ENCODE measurements around the gene UBN2.

Gene UBN2

DNA sequence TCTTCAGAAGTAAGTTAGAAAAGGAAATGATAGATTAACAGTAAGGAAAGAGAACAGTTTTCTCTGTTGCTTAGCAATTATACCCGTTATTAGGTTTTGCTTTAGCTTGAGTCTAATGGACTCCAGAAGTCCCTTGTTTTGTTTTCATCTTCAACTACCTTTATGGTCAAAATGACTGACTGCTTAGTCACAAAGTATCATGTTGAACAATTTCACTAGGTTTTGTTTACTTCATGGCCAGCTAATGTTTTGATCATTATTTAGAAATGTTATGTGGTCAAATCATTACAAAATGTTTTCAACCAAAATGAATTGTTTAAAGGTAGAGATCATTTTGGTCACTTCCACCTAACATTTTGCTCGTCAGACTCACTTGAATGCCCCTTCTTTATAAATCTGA lies 1.9 kb downstream of the UBN2 start:
- peak; percentile 5 for DNase-seq

DNA sequence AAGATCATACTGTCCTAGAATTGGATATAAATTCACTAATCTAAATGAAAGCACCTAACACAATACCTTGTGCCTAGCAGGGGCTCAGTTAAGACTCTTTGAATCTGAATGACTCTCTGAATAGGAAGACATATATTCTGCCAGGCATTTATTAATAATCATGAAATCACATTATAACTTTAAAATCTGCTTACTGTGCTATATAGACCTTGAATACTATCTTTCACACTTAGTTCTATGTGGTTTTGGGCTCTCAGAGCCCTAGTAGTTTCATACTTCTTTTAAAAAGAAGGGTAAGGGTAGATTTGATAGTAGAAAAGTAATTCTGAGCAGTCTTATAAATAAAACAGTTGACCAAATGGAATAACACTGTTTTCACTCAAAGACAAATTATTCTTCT lies 10.2 kb downstream of the UBN2 start:
- DNase-seq, result no peak

GRCh38 chr7:139242741-139243281 lies 11.8 kb downstream of the UBN2 start:
- no peak for DNase-seq

DNA sequence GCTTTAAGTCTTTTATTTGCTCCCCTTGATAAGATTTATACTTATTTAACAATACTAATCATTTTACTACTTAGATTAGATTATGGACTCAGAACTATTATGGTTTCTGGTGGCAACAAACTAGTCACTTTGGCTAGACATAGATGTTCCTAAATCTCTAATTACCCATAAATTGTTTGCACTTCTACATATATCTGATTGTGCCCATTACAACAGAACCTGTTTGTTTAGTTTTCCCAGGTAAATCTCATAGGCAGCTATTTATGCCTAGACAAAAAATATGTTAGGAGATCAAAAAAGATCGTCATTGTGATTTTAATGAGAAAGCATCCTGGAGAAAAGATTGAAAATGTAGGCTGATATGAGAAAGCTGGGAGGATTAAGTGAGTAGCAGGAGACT lies 14.4 kb downstream of the UBN2 start:
- no peak for DNase-seq

DNA sequence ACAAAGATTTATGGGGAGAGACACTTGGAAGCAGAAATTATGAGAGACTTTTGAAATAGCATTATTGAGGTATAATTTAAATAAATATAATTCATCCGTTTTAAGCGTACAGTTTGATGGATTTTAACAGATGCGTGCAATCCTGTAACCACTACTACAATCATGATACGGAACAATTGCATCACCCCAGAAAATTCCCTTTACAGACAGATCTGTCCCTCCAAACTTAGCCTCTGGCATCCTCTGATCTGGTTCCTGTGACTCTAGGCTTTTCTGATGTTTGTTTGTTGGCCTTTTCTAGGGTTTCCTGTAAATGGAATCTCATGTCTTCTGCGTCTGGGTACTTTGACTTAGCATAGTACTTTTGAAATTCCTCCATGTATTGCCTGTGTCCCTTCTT lies 15.5 kb downstream of the UBN2 start:
- DNase-seq, result no peak

DNA sequence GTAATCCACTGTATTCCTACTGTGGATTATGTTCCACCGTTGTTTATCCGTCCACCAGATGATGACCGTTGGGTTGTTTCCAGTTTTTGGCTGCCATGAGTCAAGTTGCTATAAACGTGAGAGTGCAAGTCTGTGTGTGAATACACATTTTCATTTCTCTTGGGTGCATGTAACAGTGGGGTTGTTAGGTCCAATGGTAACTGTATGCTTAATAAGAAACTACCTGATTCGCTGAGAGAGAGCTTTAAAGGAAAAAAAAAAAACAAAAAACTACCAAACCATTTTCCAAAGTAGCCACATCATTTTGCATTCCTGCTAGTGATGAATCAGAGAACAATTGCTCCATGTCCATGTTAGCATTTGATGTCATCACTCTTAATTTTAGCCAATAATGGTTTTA lies 15.9 kb downstream of the UBN2 start:
- DNase-seq, result no peak

GRCh38 chr7:139249179-139249810 lies 18.3 kb downstream of the UBN2 start:
- DNase-seq, result no peak

DNA sequence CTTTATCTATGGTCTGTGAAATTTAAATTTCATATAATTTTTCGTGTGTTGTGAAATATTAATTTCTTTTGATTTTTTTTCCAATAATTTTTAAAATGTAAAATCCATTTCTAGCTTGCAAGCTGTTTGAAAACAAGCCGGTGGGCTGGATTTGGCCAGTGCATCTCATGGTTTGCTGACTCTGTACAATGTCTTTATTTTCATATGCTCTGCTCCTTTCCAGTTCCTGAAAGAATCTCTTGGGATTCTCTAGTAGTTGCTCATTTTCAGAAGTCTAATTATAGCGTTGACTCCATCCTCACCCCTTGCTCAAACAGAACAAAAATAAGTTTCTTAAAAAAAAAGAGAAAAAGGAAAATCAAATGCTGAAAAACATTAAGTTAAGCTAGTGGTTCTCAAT lies 21.4 kb downstream of the UBN2 start:
- DNase-seq, result no peak

- no peak for DNase-seq
Measured at GRCh38 chr7:139254281-139254680, 23.2 kb downstream of the UBN2 start.

DNA sequence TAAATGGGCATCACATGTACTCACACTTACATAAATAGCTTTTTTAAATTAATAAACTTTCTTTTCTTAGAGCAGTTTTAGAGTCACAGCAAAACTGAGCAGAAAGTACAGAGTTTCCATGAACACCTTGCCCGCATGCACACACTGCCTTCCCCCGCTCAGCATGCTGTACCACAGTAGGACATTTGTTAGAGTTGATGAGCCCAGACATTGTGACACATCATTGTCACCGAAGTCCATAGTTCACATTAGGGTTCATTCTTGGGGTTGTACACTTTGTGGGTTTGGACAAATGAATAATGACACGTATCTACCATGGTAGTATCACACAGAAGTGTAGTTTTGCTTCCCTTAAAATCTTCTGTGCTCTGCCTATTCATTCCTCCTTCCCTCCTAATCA lies 23.7 kb downstream of the UBN2 start:
- DNase-seq, result no peak

GRCh38 chr7:139255290-139255689 lies 24.3 kb downstream of the UBN2 start:
- no peak for DNase-seq

DNA sequence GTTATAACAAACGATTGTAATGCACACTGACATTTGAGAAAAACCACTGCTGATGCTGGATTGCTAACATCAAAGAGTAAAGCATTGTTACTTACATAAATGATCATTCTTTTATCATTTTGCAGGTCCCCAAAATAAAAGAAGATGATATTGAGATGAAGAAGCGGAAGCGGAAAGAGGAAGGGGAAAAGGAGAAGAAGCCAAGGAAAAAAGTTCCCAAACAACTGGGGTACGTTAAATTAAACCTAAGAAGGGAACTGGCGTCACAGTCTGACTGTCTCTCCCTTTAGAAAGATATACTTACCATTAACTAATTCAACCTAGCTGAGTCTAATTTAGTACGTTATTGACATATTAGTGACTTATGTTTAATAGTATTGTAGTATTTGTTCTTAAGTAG lies 28.1 kb downstream of the UBN2 start:
- DNase-seq, result no peak

- no peak for DNase-seq
Measured at GRCh38 chr7:139264220-139264619, 33.2 kb downstream of the UBN2 start.

- DNase-seq, result no peak
Measured at GRCh38 chr7:139265673-139266072, 34.6 kb downstream of the UBN2 start.

DNA sequence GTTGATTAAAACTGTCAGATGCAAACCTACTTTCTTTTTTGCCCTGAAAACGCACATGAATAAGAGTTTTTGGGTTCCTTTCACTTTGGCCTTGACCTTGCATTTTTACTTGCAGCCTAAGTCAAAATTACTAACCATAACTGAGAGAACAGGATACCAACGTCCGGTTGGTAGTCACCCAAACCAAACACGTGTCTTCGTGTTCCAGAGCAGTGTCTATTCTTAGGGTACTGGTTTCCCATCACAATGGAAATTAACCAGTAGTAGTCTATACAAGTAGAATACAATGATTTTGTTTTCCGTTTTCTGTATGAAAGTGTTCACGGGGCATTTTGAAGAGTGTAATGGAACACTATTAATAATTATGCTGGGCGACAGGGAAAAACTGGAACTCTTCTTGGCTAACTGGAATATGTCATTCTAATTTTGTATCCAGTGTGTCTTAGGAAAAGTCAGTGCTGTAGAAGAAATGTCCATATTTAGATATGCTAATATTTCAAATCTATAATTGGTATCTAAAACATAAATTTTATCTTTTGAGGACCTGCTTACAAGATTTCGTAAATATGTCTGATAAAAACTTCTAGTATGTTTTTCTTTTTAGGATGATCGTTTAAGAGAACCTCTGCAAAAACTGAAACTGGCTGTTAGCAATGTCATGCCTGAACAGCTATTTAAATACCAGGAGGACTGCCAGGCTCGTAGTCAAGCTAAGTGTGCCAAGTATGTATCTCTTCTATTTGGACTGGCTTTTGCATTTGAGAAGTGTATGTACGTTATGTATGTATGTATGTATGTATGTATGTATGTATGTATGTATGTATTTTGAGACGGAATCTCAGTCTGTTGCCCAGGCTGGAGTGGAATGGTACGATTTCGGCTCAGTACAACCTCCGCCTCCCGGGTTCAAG lies 40.9 kb downstream of the UBN2 start:
- DNase-seq, result no peak

DNA sequence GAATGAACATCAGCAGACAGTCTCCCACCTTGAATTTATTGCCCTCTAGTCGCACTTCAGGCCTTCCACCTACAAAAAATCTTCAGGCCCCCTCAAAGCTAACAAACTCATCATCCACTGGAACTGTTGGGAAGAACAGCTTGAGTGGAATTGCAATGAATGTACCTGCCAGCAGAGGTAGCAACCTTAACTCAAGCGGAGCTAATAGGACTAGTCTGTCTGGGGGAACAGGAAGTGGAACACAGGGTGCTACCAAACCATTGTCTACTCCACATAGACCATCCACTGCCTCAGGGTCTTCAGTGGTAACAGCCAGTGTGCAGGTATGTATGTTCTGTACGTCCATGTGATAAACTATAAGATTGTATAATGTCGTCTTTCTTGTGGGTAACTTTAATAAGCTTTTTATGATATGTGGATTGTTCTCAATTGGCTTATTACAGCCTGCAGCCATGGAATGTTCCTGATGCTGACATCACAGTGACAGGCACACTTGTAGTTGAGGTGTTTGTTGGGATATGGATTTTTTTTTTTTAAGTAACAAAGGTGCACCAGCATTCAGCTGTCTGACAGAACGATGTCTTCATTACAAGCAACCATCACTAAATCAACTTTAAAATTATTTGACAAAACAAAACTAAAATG lies 53.3 kb downstream of the UBN2 start:
- peak; percentile 1 for DNase-seq

- DNase-seq, result no peak
Measured at GRCh38 chr7:139286144-139286543, 55.1 kb downstream of the UBN2 start.

DNA sequence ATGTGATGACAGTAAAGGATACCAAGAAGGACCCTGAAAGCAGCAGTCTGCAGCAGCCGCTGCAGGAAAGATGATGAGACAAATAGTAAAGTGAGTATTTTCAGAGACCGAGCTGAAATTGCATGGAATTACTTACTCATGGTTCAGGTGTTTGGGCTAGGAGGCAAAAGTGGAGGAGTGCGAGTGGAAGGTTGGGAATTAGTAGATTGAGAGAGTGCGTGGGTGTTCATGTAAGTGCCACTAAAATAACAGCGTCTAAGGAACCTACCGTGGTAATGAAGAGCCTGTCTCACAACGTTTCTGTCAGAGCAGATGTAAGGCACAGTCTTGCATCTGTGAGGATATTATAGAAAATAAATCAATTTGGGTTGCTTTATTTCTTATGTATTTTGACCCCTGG lies 61.8 kb downstream of the UBN2 start:
- no peak for DNase-seq

DNA sequence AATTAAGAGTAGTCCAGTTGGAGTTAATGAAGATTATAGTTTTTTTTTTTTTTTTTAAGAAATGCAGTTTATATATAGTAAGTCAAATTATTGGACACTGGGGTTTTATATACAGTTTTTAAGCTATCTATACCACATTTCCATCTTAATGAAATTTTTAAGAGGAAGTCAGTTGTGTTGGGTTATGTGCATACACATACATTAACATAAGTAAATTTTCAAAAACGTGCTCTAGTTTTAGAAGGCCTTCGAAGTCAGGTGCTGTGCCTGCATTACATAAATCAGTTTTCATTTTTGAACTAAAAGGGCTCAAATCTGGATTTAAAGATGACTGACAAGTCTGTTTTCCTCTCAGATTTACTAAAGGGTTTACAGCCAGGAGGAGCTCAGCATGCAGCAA lies 62.5 kb downstream of the UBN2 start:
- DNase-seq, result no peak

GRCh38 chr7:139294241-139294640 lies 63.2 kb downstream of the UBN2 start:
- no peak for DNase-seq

DNA sequence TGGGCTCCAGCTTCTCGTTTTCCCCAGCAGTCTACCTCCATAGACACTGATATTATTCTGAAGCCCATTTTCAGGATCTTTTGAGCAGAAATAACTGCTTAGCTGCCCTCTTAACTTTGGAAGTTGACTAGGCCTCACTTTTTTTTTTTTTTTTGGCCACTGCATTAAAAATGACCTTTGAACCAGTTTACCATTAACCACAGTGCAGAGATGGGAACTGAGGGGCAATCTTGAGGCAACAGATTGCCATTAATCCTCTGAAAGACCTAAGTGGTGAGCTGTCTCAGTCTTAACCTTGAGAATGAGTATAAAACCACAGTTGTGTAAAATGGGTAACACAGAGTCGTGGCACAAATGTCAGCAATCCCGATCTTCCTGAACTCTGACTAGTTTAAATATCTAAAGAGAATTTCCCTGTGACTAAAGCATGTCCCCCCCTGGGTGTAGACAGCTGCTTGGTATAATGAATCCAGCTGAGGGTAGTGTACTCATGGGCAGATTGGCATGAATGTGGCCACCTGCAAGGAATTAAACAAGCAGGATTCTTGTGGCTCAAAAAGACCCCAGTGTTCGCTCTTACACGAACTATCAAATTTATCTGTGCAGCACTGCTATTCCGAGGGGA lies 64.0 kb downstream of the UBN2 start:
- DNase-seq, result no peak

- no peak for DNase-seq
Measured at GRCh38 chr7:139297795-139298194, 66.8 kb downstream of the UBN2 start.

GRCh38 chr7:139299296-139299695 lies 68.3 kb downstream of the UBN2 start:
- no peak for DNase-seq

Data from CD4-positive, alpha-beta T cell treated with Interleukin-12 subunit alpha and Interleukin-12 subunit beta, for 1 hour (primary cell).